ENCODE measurements around the gene RBFOX1.

Gene RBFOX1

GRCh38 chr16:7373776-7374175 lies 41.1 kb downstream of the RBFOX1 start:
- Mint-ChIP-seq H3K9me3 (peaks cover 17% of the 10 kb centered on the region), H3K27me3 (ENCODE audit: low read depth) (no peaks in the 10 kb centered on the region), H3K4me1 (ENCODE audit: low read depth) (no peaks in the 10 kb centered on the region), H3K36me3 (ENCODE audit: low read depth) (no peaks in the 10 kb centered on the region), H3K27ac (no peak overlapping the region), H3K4me3 (no peak overlapping the region)

DNA sequence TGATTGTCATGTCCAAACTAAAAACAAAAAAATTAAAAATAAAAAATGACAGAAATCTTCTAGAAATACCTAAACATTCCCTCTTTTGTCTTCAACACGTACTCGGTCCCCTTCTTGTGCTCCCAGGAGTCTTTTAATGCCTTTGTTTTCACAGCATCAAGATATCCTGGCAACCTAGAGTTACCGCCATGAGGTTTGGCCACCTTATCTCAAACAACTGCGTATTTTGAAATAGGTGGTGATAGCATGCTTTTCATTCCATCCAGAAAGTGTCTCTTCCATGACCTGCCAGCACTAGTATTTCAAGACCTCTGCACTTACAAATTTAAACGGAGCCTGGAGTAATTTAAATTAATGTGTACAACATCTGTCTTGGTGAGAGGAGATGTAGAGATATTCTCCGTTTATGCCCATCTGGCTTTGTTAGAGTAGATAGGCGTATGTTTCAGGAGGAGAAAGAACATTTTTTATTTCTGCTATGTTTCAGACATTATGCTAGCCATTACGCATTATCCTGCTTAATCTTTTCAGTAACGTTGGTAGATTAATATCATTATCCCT lies 42.0 kb downstream of the RBFOX1 start:
- peaks cover 17% of the 10 kb centered on the region for H3K9me3 Mint-ChIP-seq
- no peak overlapping the region for H3K27ac Mint-ChIP-seq
- H3K4me3 Mint-ChIP-seq: no peak overlapping the region
- H3K36me3 Mint-ChIP-seq (ENCODE audit: low read depth): no peaks in the 10 kb centered on the region
- no peaks in the 10 kb centered on the region for H3K4me1 Mint-ChIP-seq (ENCODE audit: low read depth)
- H3K27me3 Mint-ChIP-seq (ENCODE audit: low read depth): no peaks in the 10 kb centered on the region

DNA sequence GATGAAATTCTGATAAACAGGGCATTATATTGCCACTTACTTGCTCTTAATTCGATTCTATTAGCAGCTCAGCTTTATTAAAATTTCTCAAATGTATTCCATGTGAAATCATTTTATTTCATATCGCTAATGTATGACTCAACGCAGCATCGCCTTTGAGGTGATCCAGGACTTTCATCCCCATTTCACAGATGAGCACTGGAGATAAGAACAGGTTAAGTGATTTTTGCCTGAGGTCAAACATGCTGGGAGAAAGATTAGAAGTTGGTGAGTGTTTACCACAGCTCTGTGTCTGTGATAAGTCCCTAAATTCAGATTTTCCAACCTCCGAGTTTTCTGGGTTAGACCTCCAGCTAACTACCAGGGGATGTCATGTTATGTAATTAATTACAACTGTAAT lies 43.6 kb downstream of the RBFOX1 start:
- H3K4me3 Mint-ChIP-seq: no peak overlapping the region
- H3K36me3 Mint-ChIP-seq (ENCODE audit: low read depth): no peaks in the 10 kb centered on the region
- no peaks in the 10 kb centered on the region for H3K4me1 Mint-ChIP-seq (ENCODE audit: low read depth)
- no peaks in the 10 kb centered on the region for H3K27me3 Mint-ChIP-seq (ENCODE audit: low read depth)
- no peak overlapping the region for H3K27ac Mint-ChIP-seq
- H3K9me3 Mint-ChIP-seq: peaks cover 9% of the 10 kb centered on the region

- no peaks in the 10 kb centered on the region for H3K27me3 Mint-ChIP-seq (ENCODE audit: low read depth)
- H3K4me3 Mint-ChIP-seq: no peak overlapping the region
- H3K4me1 Mint-ChIP-seq (ENCODE audit: low read depth): no peaks in the 10 kb centered on the region
- H3K9me3 Mint-ChIP-seq: peaks cover 9% of the 10 kb centered on the region
- no peaks in the 10 kb centered on the region for H3K36me3 Mint-ChIP-seq (ENCODE audit: low read depth)
- no peak overlapping the region for H3K27ac Mint-ChIP-seq
Observed at GRCh38 chr16:7377231-7377630, 44.6 kb downstream of the RBFOX1 start.

DNA sequence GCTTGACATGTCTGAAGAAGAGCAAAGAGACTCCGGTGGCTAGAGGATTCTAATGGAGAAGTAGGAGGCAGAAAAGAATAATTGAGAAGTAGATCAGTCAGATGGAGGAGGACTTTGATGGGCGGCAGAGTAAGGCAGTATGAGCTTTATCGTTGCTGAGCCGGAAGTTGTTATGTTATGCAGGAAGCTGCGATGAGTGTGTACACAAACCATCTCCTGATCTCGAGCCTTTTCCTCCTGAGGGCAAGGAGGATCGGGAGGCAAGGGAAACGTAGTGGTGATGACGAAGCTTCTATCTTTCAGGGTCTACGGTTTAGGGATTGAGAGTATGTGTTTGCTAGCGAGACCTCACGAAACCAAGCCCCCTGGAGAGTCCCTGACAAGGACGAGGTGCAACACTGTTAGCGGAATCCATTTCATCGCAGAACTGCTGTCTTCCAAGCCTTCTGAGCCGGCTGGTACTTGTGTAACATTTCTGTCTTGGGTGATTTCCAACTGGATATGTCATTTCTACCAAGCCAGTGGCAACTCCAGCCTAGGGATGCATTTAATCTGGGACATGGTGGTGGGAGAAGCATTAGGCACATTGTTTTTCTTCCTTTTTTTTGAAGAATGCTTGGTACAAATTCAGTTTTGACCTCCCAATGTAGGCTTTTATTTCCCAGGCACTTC lies 45.5 kb downstream of the RBFOX1 start:
- Mint-ChIP-seq H3K4me3 (no peak overlapping the region), H3K27ac (no peak overlapping the region), H3K36me3 (ENCODE audit: low read depth) (no peaks in the 10 kb centered on the region), H3K27me3 (ENCODE audit: low read depth) (no peaks in the 10 kb centered on the region), H3K4me1 (ENCODE audit: low read depth) (no peaks in the 10 kb centered on the region), H3K9me3 (peaks cover 12% of the 10 kb centered on the region)

- Mint-ChIP-seq H3K4me1 (ENCODE audit: low read depth) (no peaks in the 10 kb centered on the region), H3K4me3 (no peak overlapping the region), H3K9me3 (peaks cover 18% of the 10 kb centered on the region), H3K27ac (no peak overlapping the region), H3K36me3 (ENCODE audit: low read depth) (no peaks in the 10 kb centered on the region), H3K27me3 (ENCODE audit: low read depth) (no peaks in the 10 kb centered on the region)
Observed at GRCh38 chr16:7380441-7380840, 47.8 kb downstream of the RBFOX1 start.

GRCh38 chr16:7380911-7381310 lies 48.3 kb downstream of the RBFOX1 start:
- Mint-ChIP-seq H3K4me1 (ENCODE audit: low read depth) (no peaks in the 10 kb centered on the region), H3K27ac (no peak overlapping the region), H3K36me3 (ENCODE audit: low read depth) (no peaks in the 10 kb centered on the region), H3K4me3 (no peak overlapping the region), H3K27me3 (ENCODE audit: low read depth) (no peaks in the 10 kb centered on the region), H3K9me3 (peaks cover 18% of the 10 kb centered on the region)

DNA sequence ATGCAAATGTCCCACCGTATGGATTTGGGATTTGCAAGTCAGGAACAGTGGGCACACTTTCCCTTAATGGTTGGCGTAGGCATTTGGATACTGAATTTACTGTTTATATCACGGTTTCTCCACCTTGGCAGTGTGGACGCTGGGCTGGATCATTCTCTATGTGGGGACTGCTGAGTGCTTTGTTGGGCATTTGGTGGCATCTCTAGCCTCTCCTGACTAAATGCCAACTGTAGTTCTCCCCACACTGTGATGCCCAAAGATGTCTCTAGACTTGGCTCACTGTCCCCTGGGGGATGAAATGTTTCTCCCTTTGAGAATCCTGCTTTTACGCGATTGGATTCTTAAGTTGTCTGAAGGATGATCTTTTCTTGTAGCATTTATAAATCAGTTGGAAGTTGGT lies 49.0 kb downstream of the RBFOX1 start:
- Mint-ChIP-seq H3K9me3 (peaks cover 23% of the 10 kb centered on the region), H3K27ac (no peak overlapping the region), H3K4me3 (no peak overlapping the region), H3K27me3 (ENCODE audit: low read depth) (no peaks in the 10 kb centered on the region), H3K36me3 (ENCODE audit: low read depth) (no peaks in the 10 kb centered on the region), H3K4me1 (ENCODE audit: low read depth) (no peaks in the 10 kb centered on the region)

- Mint-ChIP-seq H3K36me3 (ENCODE audit: low read depth) (no peaks in the 10 kb centered on the region), H3K4me1 (ENCODE audit: low read depth) (no peaks in the 10 kb centered on the region), H3K4me3 (no peak overlapping the region), H3K9me3 (peaks cover 25% of the 10 kb centered on the region), H3K27ac (no peak overlapping the region), H3K27me3 (ENCODE audit: low read depth) (no peaks in the 10 kb centered on the region)
Observed at GRCh38 chr16:7382521-7382920, 49.9 kb downstream of the RBFOX1 start.

DNA sequence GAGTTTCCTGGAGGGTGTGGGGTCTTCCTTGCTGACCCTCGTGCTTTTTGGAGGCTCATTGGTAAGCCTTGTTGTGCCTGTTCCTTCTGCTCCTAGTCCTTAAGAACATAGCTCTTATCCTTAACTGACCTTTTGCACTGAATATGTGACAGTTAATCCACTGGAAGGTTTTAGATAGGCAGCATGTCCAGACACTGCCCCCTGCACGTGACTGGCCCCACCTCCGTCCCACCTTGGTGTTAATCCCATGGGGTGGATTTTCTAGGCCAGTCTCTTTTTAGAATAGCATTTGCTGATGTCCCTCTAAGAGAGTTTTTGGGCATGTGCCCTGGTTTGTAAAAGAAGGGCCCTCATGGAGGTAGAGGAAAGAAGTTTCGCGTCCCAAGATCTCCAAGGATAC lies 58.3 kb downstream of the RBFOX1 start:
- Mint-ChIP-seq H3K9me3 (peaks cover 64% of the 10 kb centered on the region), H3K36me3 (ENCODE audit: low read depth) (no peaks in the 10 kb centered on the region), H3K4me1 (ENCODE audit: low read depth) (no peaks in the 10 kb centered on the region), H3K27ac (no peak overlapping the region), H3K27me3 (ENCODE audit: low read depth) (no peaks in the 10 kb centered on the region), H3K4me3 (no peak overlapping the region)

DNA sequence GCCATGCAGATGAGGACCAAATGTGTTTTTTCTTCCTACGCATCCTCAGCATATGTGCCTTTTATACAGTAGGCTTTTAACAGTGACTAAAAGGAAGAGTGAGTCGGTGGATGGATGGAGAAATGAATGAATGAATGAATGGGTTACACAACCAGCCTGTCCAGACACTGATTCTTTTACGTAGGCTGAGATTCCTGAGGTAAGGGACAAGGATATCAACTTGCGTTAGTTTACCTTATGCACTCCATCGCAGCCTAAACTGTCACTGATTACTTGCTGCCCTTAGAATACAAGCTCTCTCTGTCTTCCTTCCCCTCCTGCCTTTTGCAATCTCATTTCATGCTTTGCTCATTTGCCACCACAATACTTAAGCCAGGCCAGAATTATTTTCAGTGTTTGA lies 59.0 kb downstream of the RBFOX1 start:
- Mint-ChIP-seq H3K36me3 (ENCODE audit: low read depth) (no peaks in the 10 kb centered on the region), H3K9me3 (peaks cover 59% of the 10 kb centered on the region), H3K4me1 (ENCODE audit: low read depth) (no peaks in the 10 kb centered on the region), H3K4me3 (no peak overlapping the region), H3K27ac (no peak overlapping the region), H3K27me3 (ENCODE audit: low read depth) (no peaks in the 10 kb centered on the region)

GRCh38 chr16:7392206-7392605 lies 59.6 kb downstream of the RBFOX1 start:
- H3K27me3 Mint-ChIP-seq (ENCODE audit: low read depth): no peaks in the 10 kb centered on the region
- H3K4me1 Mint-ChIP-seq (ENCODE audit: low read depth): no peaks in the 10 kb centered on the region
- H3K27ac Mint-ChIP-seq: no peak overlapping the region
- peaks cover 61% of the 10 kb centered on the region for H3K9me3 Mint-ChIP-seq
- no peak overlapping the region for H3K4me3 Mint-ChIP-seq
- no peaks in the 10 kb centered on the region for H3K36me3 Mint-ChIP-seq (ENCODE audit: low read depth)

DNA sequence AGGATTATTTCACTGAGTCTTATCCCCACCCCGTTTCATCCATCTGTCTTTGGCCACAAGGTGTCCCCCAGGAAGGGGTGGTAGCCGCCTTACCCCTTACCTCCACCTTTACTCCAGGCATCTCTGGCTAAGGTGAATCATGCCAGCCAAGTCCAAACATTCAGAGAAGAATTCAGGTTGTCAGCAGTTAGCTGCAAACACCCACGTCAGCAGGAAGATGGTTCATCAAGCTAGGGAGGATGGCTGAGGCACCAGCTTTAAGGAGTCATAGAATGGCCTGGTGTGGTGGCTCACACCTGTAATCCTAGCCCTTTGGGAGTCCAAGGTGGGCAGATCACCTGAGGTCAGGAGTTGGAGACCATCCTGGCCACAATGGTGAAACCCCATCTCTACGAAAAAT lies 61.0 kb downstream of the RBFOX1 start:
- Mint-ChIP-seq H3K4me3 (no peak overlapping the region), H3K36me3 (ENCODE audit: low read depth) (no peaks in the 10 kb centered on the region), H3K4me1 (ENCODE audit: low read depth) (no peaks in the 10 kb centered on the region), H3K27me3 (ENCODE audit: low read depth) (no peaks in the 10 kb centered on the region), H3K9me3 (peaks cover 49% of the 10 kb centered on the region), H3K27ac (no peak overlapping the region)

- Mint-ChIP-seq H3K4me1 (ENCODE audit: low read depth) (no peaks in the 10 kb centered on the region), H3K9me3 (peaks cover 44% of the 10 kb centered on the region), H3K4me3 (no peak overlapping the region), H3K36me3 (ENCODE audit: low read depth) (no peaks in the 10 kb centered on the region), H3K27me3 (ENCODE audit: low read depth) (no peaks in the 10 kb centered on the region), H3K27ac (no peak overlapping the region)
Observed at GRCh38 chr16:7394720-7395336, 62.2 kb downstream of the RBFOX1 start.

- no peak overlapping the region for H3K27ac Mint-ChIP-seq
- no peaks in the 10 kb centered on the region for H3K27me3 Mint-ChIP-seq (ENCODE audit: low read depth)
- no peak overlapping the region for H3K4me3 Mint-ChIP-seq
Observed at GRCh38 chr16:7397901-7398300, 65.3 kb downstream of the RBFOX1 start.

More at GRCh38 chr16:7397901-7398300, 65.3 kb downstream of the RBFOX1 start:
- Mint-ChIP-seq H3K4me1 (ENCODE audit: low read depth) (no peaks in the 10 kb centered on the region), H3K9me3 (peaks cover 24% of the 10 kb centered on the region), H3K36me3 (ENCODE audit: low read depth) (no peaks in the 10 kb centered on the region)

Data from T-helper 1 cell treated with Interleukin-12 subunit alpha and Interleukin-12 subunit beta and Interleukin-4 antibody, amounts not matched to agents 30 μg/mL and 1 μg/mL, for 36 hours (primary cell).